ENCODE results near the gene FSTL4. TPM values are rescaled to one million over a fixed set of nuclear protein-coding genes. Genes with fewer than 3 reads are reported as not detected.

The FSTL4 gene
- total RNA-seq, 1 donor from 2014 or later: 14.3 TPM

DNA sequence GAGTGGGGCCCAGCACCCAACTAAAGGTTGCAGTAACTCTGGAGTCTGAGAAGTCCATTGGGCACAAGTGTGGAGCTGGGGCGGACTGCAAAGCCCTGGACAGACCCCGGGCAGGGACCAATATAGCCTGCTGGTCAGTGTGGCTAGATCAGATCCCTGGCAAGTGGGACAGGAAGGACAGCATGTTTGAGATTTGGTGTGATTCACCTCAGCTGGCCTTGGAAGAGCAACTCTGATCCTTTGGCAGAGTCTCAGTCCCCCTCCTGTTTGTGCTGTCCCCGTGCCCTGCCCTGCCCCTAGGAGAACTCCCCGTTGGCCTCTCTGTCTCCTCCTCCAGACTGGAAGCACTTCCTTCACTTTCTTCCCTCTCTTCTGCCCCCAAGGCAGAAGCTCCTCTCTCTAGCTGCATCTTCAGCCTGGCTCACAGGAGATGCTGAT is 255.3 kb downstream of the FSTL4 start:
- Mint-ChIP-seq H3K4me3 (no peak overlapping the region), H3K27ac (no peak overlapping the region), H3K9me3 (peaks cover 5% of the 10 kb centered on the region), H3K27me3 (ENCODE audit: low read depth) (no peaks in the 10 kb centered on the region), H3K4me1 (peaks cover 31% of the 10 kb centered on the region), H3K36me3 (no peaks in the 10 kb centered on the region)
- DNase-seq (ENCODE audit: low spot score in 2 of 2, unreplicated experiment in 2 of 2): no peak
- TF ChIP-seq, protein P1, sequence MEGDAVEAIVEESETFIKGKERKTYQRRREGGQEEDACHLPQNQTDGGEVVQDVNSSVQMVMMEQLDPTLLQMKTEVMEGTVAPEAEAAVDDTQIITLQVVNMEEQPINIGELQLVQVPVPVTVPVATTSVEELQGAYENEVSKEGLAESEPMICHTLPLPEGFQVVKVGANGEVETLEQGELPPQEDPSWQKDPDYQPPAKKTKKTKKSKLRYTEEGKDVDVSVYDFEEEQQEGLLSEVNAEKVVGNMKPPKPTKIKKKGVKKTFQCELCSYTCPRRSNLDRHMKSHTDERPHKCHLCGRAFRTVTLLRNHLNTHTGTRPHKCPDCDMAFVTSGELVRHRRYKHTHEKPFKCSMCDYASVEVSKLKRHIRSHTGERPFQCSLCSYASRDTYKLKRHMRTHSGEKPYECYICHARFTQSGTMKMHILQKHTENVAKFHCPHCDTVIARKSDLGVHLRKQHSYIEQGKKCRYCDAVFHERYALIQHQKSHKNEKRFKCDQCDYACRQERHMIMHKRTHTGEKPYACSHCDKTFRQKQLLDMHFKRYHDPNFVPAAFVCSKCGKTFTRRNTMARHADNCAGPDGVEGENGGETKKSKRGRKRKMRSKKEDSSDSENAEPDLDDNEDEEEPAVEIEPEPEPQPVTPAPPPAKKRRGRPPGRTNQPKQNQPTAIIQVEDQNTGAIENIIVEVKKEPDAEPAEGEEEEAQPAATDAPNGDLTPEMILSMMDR (IDR thresholded peaks at IDR 0.05; ENCODE audit: unreplicated experiment): no peak

GRCh38 chr5:133356396-133356983 is 255.9 kb downstream of the FSTL4 start:
- peaks cover 29% of the 10 kb centered on the region for H3K4me1 Mint-ChIP-seq
- no peak overlapping the region for H3K4me3 Mint-ChIP-seq
- H3K27ac Mint-ChIP-seq: no peak overlapping the region
- peak in 1 of 2 experiments; percentile 31 for DNase-seq (ENCODE audit: low spot score in 2 of 2, unreplicated experiment in 2 of 2)
- H3K36me3 Mint-ChIP-seq: no peaks in the 10 kb centered on the region
- H3K27me3 Mint-ChIP-seq (ENCODE audit: low read depth): no peaks in the 10 kb centered on the region
- TF ChIP-seq, protein P1 (IDR thresholded peaks at IDR 0.05; ENCODE audit: unreplicated experiment): no peak
- peaks cover 5% of the 10 kb centered on the region for H3K9me3 Mint-ChIP-seq

GRCh38 chr5:133354323-133355185 is 257.8 kb downstream of the FSTL4 start:
- no peak for DNase-seq (ENCODE audit: low spot score in 2 of 2, unreplicated experiment in 2 of 2)
- H3K4me3 Mint-ChIP-seq: no peak overlapping the region
- peaks cover 3% of the 10 kb centered on the region for H3K27me3 Mint-ChIP-seq (ENCODE audit: low read depth)
- H3K4me1 Mint-ChIP-seq: peaks cover 10% of the 10 kb centered on the region
- peaks cover 5% of the 10 kb centered on the region for H3K9me3 Mint-ChIP-seq
- TF ChIP-seq, protein P1 (IDR thresholded peaks at IDR 0.05; ENCODE audit: unreplicated experiment): no peak
- no peaks in the 10 kb centered on the region for H3K36me3 Mint-ChIP-seq
- H3K27ac Mint-ChIP-seq: no peak overlapping the region

- DNase-seq (ENCODE audit: low spot score in 2 of 2, unreplicated experiment in 2 of 2): no peak
- Mint-ChIP-seq H3K27ac (no peak overlapping the region), H3K27me3 (ENCODE audit: low read depth) (peaks cover 6% of the 10 kb centered on the region), H3K4me3 (no peak overlapping the region), H3K36me3 (no peaks in the 10 kb centered on the region), H3K9me3 (peaks cover 5% of the 10 kb centered on the region), H3K4me1 (peaks cover 3% of the 10 kb centered on the region)
- TF ChIP-seq, protein P1 (IDR thresholded peaks at IDR 0.05; ENCODE audit: unreplicated experiment): no peak
Measured at GRCh38 chr5:133353741-133354140, 258.6 kb downstream of the FSTL4 start.

DNA sequence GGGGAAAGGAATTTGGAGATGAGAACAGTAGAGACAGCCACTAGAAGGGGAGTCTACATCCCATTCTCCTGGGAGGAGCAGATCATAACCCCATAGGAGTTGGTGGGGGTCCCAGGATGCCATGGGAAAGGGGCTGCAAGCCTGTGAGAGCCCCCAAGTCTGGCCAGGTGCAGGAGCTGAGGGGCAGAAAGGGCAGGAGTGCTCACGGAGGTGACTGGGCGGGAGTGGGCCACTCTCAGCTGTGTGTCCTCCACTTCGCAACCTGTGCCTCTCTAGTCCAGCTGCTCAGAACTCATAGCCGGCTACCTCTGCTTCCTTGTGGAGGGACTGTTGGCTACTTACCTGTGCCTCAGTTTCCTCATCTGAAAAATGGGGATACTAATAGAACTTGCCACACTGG is 263.9 kb downstream of the FSTL4 start:
- TF ChIP-seq, protein P1 (IDR thresholded peaks at IDR 0.05; ENCODE audit: unreplicated experiment): no peak
- no peak overlapping the region for H3K27ac Mint-ChIP-seq
- peaks cover 18% of the 10 kb centered on the region for H3K9me3 Mint-ChIP-seq
- H3K4me1 Mint-ChIP-seq: no peaks in the 10 kb centered on the region
- H3K36me3 Mint-ChIP-seq: peaks cover 4% of the 10 kb centered on the region
- DNase-seq (ENCODE audit: low spot score in 2 of 2, unreplicated experiment in 2 of 2): no peak
- peaks cover 16% of the 10 kb centered on the region for H3K27me3 Mint-ChIP-seq (ENCODE audit: low read depth)
- H3K4me3 Mint-ChIP-seq: no peak overlapping the region
